Mesodermal cell (in vitro differentiated cells): Measurements from ENCODE around the gene ANK3. TPM values are rescaled to one million over a fixed set of nuclear protein-coding genes. Genes with fewer than 3 reads are reported as not detected.
A peak's percentile ranks its signal among the peaks of the same experiment; 100 is the strongest.

Experiments used
- H3K27ac ChIP-seq: 2 replicates; pipeline ENCODE4 v1.7.0; 2013; ENCODE audit warnings: mild to moderate bottlenecking, low read depth, low read length, moderate library complexity; ENCODE audit not compliant: severe bottlenecking
- H3K36me3 ChIP-seq: 2 replicates; pipeline ENCODE4 v1.7.1; 2013; ENCODE audit warnings: mild to moderate bottlenecking, low read length, moderate library complexity; ENCODE audit not compliant: control insufficient read depth, insufficient read depth
- H3K4me1 ChIP-seq: one replicate; pipeline ENCODE4 v1.7.1; 2013; ENCODE audit warnings: mild to moderate bottlenecking, low read length; ENCODE audit not compliant: insufficient read depth, control insufficient read depth, poor library complexity, severe bottlenecking
- H3K4me3 ChIP-seq: 2 replicates; pipeline ENCODE4 v1.7.0; 2013; ENCODE audit warnings: low read length, control low read depth, mild to moderate bottlenecking; ENCODE audit not compliant: insufficient read depth, poor library complexity, severe bottlenecking; ENCODE audit errors: extremely low read depth
- H3K9me3 ChIP-seq: 2 replicates; pipeline ENCODE4 v1.7.1; 2013; ENCODE audit warnings: mild to moderate bottlenecking, low read length, moderate library complexity; ENCODE audit not compliant: control insufficient read depth
- WGBS, 2 experiments: methylation state at CpG; one replicate each; pipeline ENCODE4 v1.1.5; 2013; ENCODE audit warnings: missing lambda C conversion rate in 2 of 2; ENCODE audit not compliant: insufficient coverage in 2 of 2; 5-methylcytosine and 5-hydroxymethylcytosine counted together
- polyA plus RNA-seq, 2 experiments: library from polyadenylated mRNA; stranded (reverse); fragments of 50-300 nt; gene quantifications; one replicate each; pipeline ENCODE4 v1.2.3, GENCODE V29; 2013

ANK3 gene
- polyA plus RNA-seq (2013, experiment 1 of 2), result 107 TPM
- polyA plus RNA-seq (2013, experiment 2 of 2), result 108 TPM

DNA sequence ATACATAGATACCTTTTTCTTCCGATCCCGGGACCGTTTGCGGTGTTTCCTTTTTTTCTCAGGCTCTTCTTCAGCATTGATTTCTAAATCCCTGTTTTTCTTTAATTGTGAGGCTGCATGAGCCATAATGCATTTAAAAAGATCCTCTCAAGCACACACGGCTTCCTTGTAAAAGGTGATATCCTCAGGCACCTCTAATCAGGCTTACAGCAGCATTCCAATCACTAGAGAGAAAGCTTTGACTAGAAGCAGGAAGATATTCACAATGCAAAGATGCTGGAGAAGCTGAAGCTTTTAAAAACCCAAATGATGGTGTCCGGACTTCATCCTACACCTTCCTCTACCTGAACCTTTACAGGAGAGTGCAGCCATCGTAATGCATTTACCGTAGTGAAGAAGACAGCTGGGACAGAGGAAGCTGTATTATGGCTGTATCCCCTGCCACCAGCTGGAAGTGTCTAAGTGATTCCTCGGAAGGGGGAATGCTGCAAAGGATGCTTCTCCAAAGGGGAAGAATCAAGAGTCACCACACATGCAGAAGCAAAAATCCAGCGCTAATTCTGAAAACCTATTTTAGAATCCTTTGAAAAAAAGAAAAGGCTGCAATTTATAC is at the start of gene ANK3:
TSS of gene ANK3 (minus strand) at position 463 of the 613 bp plus-strand sequence. CDS start at position 126, 337 bp downstream.
- H3K9me3 ChIP-seq, result no peaks in the 10 kb centered on the region
- peaks cover 22% of the 10 kb centered on the region for H3K4me1 ChIP-seq
- no peaks in the 10 kb centered on the region for H3K36me3 ChIP-seq
- peak within 1 kb of the TSS; percentile 47 for H3K27ac ChIP-seq
- WGBS, 2 experiments, result 84 to 92% methylated on average over 5 to 6 of the region's 10 CpGs
- no peak within 1 kb of the TSS for H3K4me3 ChIP-seq

DNA sequence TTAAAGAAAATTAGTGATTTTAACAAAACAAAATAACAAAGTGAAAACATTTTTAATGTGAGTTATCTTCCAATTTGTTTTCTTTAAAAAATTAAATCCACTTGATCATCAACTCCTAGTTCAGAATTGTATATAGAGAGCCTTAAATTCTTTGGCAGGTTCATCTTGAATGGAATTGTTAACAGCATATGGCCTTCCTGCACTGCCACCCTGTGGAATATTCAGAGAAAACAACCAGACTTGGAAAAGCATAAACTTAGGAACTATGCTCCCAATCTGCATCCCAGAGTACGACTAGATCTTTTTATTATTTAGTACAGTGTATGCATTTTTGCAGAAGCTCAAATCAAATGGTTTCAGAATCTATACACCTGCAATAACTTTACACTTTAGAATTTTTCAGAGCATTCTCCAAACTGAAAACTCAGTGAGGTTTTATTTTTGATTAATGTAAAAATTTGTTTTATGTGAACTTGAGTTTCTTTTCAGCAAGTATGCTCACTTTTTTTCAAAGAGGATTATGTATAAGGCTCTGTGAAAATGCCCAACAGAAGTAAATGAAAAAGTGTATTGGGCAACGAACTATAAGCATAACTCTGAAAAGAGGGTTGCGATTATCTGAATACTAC is 44.9 kb upstream of the ANK3 start:
- Histone ChIP-seq H3K4me3 (no peak overlapping the region), H3K9me3 (no peaks in the 10 kb centered on the region), H3K4me1 (peaks cover 7% of the 10 kb centered on the region), H3K27ac (no peak overlapping the region), H3K36me3 (no peaks in the 10 kb centered on the region)
- no CpG with 5 or more reads among the region's 3 CpGs for WGBS, 2 experiments

DNA sequence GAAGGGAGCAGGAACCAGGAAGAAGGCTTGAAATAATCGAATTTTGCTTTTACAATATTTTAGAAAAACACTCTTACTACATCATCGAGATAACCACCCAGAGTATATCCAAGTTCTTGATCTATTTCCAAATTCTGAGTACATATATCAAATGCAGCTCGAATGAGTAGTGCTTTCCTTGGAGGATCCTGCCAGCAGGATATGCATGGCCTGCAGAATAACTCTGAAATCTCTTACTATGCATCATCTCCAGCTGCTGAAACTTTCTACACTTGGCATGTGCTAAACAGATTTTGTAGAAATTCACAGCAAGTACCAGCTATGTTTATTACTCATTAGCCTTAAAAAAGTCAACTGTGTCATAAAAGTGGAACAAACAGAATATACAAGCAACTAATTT is 44.0 kb upstream of the ANK3 start:
- Histone ChIP-seq H3K9me3 (no peaks in the 10 kb centered on the region), H3K4me1 (peaks cover 15% of the 10 kb centered on the region), H3K4me3 (no peak overlapping the region), H3K36me3 (no peaks in the 10 kb centered on the region), H3K27ac (no peak overlapping the region)
- WGBS, 2 experiments, result 70 to 85% methylated on average over 1 to 2 of the region's 3 CpGs

DNA sequence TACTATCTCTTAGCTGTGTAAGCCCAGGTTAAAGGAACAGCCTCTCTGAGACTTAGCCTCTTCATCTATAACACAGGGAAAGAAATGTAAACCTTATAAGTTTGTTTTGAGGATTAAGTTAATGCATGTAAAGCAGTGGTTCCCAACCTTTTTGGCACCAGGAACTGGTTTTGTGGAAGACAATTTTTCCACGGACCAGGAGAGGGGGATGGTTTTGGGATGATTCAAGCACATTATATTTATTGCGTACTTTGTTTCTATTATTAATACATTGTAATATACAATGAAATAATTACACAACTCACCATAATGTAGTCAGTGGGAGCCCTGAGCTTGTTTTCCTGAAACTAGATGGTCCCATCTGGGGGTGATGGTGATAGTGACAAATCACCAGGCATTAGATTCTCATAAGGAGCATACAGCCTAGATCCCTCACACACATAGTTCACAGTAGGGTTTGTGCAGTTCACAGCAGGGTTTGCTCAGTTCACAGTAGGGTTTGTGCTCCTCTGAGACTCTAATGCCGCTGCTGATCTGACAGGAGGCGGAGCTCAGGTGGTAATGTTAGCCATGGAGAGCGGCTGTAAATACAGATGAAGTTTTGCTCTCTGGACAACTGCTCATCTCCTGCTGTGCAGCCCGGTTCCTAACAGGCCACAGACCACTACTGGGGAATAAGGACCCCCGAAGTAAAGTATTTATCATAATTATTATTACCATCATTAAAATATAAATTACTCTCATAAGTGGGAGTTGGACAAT is 41.3 kb upstream of the ANK3 start:
- Histone ChIP-seq H3K9me3 (no peaks in the 10 kb centered on the region), H3K4me1 (peaks cover 41% of the 10 kb centered on the region), H3K4me3 (no peak overlapping the region), H3K36me3 (no peaks in the 10 kb centered on the region), H3K27ac (no peak overlapping the region)
- WGBS, 2 experiments, result 62 to 64% methylated on average over 3 of the region's 7 CpGs

DNA sequence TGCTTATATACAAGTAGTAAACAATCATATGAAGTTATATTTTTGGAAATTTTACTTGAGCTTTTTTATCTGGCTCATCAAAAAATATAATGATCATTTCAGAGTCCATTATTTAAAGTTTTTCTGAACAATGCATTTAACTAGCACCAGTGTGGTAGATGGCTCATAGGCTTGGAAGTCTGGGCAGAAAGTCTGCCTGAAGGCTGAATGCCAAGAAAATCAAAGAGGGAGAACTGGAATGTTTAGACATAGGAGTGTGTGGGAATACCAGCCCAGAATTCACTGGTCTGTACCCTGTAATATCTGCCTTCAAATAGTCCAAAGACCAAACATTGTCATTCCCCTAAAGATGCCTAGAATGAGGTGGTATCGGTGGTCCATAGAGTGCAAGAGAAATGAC is 40.3 kb upstream of the ANK3 start:
- H3K4me1 ChIP-seq, result peaks cover 42% of the 10 kb centered on the region
- H3K9me3 ChIP-seq, result no peaks in the 10 kb centered on the region
- H3K4me3 ChIP-seq, result no peak overlapping the region
- no CpG with 5 or more reads among the region's 1 CpG for WGBS, 2 experiments
- H3K36me3 ChIP-seq, result no peaks in the 10 kb centered on the region
- H3K27ac ChIP-seq, result no peak overlapping the region

DNA sequence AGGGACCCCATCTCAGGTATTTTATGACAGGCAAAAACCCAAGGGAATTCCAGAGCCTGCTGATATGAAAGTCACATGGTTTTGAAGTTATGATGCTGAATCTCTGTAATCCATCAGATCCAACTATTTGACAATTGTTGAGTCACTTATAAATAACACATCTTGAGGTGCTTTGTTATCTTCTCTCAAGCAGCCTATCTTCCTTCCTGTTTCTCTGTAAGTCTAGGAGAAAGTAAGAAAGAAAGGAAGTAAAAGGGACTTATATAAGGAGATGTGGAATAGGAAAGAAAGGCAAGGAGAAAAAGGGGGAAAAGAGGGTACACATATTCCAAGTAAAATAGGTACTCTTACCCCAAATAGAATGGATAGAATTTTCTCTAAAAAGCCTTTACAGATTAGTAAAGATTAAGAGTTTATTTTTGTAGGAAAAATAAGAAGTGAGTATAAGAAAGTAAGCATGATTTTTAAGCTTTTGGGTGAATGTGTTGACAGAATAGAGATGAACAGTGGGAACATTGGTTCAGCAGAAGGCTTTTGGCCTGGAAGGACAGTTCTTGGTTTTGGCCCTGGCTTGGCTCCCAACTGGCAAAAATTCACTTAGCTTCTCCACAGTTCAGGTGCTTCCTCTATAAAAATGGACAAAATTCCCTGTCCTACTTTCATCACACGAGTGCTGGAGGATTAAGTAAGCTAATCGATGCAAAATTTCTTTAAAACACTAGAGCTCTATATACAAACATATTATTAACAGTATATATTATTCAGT is 39.6 kb upstream of the ANK3 start:
- H3K27ac ChIP-seq, result peak overlapping the region; percentile 62
- H3K4me1 ChIP-seq, result peaks cover 42% of the 10 kb centered on the region
- no peaks in the 10 kb centered on the region for H3K36me3 ChIP-seq
- no peaks in the 10 kb centered on the region for H3K9me3 ChIP-seq
- WGBS, 2 experiments, result 94% methylated on average over 2 of the region's 2 CpGs; no CpG with 5 or more reads in 1 of the 2 experiments
- H3K4me3 ChIP-seq, result no peak overlapping the region

DNA sequence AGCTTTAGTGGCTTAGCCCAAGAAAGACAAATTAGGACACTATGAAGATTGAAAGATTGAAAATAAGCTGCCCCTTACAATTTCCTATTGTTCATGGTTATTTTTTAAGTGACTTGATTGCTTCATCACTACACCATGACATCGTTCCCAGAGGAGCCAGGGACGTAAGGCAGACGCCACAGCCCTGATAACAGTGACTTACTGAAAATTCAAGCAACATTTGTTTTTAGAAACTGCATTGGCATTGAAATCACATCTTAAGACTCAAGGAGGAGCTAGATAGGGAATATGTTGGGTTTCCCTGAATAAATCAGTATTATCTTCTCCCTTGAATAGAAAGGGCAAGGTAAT is 38.7 kb upstream of the ANK3 start:
- Histone ChIP-seq H3K27ac (peak overlapping the region; percentile 62), H3K9me3 (no peaks in the 10 kb centered on the region), H3K36me3 (no peaks in the 10 kb centered on the region), H3K4me1 (peaks cover 49% of the 10 kb centered on the region), H3K4me3 (no peak overlapping the region)
- WGBS, 2 experiments, result 86% methylated on average over 3 of the region's 3 CpGs; no CpG with 5 or more reads in 1 of the 2 experiments

DNA sequence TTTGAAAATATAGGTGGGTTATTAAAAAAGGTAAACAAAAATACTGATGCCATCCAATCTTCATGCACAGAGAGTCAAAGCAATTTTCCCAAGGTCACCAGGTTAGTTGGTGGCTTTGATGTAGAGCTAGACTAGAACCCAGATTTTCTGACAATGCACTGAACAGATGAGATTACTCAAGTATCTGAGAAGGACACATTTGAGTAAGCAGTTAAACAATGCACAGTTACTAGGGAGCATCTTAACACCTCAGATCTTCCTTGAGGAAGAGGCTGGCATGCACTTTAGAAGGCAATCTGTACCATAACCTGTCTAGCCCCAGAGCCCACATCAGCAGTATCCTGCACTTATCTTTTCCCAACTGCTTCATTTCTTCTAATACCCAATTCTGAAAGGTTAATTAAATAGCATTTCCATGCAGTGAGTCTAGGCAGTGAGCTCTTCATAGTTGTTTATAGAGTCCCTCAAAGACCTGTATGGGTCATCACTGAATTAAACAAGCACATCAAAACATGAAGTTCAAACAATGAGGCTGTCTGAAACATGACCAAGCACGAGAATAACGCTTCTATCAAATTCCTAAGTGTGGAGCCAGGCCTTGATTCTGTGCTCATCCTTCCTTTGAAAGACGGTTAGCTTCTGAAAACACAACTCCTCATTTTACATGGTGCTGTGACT is 38.2 kb upstream of the ANK3 start:
- no peaks in the 10 kb centered on the region for H3K36me3 ChIP-seq
- H3K4me3 ChIP-seq, result no peak overlapping the region
- peak overlapping the region; percentile 62 for H3K27ac ChIP-seq
- H3K4me1 ChIP-seq, result peaks cover 49% of the 10 kb centered on the region
- WGBS, 2 experiments, result 89 to 90% methylated on average over 2 of the region's 3 CpGs
- no peaks in the 10 kb centered on the region for H3K9me3 ChIP-seq

DNA sequence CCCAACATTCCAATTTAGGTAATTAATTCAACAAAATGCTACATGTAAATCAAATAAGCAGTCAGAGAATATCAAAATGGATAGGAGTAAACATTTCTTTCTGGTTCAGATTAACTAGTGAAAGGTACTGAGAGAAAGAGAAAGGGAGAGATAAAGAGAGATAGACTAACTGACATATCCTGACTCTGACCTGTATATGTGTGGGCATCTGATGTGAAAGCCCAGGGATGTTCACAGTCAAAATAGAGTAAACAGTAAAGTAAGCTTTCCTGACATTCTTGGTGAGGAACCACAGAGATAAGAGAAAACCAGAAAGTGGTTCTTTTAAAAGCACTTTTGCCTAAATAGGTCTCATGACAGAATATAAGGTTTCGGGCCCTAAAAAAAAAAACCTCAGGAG is 37.5 kb upstream of the ANK3 start:
- no peak overlapping the region for H3K4me3 ChIP-seq

DNA sequence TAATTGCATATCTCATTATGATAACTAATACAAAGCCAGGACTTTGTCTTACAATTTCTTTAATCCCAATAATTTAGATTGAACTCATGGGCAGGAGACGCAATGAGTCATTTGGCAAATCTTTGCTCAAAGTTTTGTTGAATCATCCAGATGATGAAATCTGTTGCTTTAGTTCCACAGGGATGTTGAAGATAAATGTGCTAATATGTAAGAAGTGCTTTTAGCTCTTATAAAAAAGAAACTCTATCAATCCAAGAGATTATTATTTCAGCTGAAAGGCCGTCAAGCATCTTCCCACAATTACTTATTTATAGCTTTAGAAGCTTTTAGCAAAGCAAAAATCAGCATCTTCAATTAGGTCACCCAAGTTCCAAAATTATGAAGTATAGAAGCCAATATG is 36.8 kb upstream of the ANK3 start:
- WGBS, 2 experiments, result 100% methylated on average over 2 of the region's 2 CpGs; no CpG with 5 or more reads in 1 of the 2 experiments

More for the DNA sequence above, 37.5 kb upstream of the ANK3 start:
- H3K36me3 ChIP-seq, result no peaks in the 10 kb centered on the region
- peak overlapping the region; percentile 62 for H3K27ac ChIP-seq
- no peaks in the 10 kb centered on the region for H3K9me3 ChIP-seq
- peaks cover 49% of the 10 kb centered on the region for H3K4me1 ChIP-seq
- no CpG with 5 or more reads among the region's 1 CpG for WGBS, 2 experiments

More for the DNA sequence above, 36.8 kb upstream of the ANK3 start:
- H3K27ac ChIP-seq, result peak overlapping the region; percentile 12
- H3K9me3 ChIP-seq, result no peaks in the 10 kb centered on the region
- H3K36me3 ChIP-seq, result no peaks in the 10 kb centered on the region
- H3K4me3 ChIP-seq, result no peak overlapping the region
- peaks cover 49% of the 10 kb centered on the region for H3K4me1 ChIP-seq
